Limb (tissue), 2 donors: ENCODE results near the gene SMAD2.
A peak's percentile ranks its signal among the peaks of the same experiment; 100 is the strongest.
"Not testable (repeated sequence)": the region's sequence is repeated elsewhere in the genome, so short reads cannot be mapped to it uniquely, and the experiment has no call there.

ENCODE experiments used
- DNase-seq, 2 donors: peaks; one replicate each; pipeline ENCODE4 v3.0.0-alpha.2; 2016; ENCODE audit errors: extremely low spot score in 2 of 2

Gene SMAD2

DNA sequence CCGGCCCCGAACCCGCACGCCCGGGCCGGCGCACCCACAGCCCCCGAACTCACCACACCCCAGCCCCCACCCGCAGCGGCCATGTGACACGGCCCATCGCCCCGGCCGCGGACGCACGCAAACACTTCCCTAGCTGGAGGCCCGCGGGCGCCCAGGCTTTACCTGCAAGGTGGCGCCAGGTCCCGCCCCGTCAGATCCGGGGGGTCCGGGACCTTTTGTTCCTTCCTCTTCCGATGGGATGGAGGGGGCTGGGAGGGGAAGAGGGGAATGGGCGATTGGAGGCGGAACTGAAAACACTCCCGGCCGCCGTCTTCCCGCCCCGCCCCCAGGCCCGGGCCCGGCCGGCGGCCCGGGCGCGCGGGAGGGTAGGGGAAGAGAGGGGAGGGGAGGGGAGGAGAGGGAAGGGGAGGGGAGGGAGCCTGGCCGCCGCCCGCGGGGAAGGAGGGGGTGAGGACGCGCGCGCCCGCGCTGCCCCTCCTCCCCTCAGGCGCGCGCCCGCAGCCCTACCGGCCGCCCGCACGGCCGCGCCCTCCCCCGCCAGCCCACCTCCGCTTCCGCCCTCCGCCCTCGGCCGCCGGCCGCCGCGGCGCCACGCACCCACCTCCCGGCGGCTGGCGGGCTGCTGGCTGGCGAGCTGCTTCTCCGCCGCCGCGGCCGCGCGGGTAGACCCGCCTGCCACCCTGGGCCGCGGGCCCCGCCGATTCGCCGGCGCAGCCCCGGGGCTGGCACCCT, at the start of gene SMAD2:
Gene SMAD2 (minus strand): TSS at position 461 of the 732 bp plus-strand sequence. CDS start 33,903 bp downstream, outside the sequence.
- DNase-seq = peak; percentile 79 to 88

- DNase-seq = no peak
Measured at GRCh38 chr18:47979611-47980200, 49.2 kb upstream of the SMAD2 start.

DNA sequence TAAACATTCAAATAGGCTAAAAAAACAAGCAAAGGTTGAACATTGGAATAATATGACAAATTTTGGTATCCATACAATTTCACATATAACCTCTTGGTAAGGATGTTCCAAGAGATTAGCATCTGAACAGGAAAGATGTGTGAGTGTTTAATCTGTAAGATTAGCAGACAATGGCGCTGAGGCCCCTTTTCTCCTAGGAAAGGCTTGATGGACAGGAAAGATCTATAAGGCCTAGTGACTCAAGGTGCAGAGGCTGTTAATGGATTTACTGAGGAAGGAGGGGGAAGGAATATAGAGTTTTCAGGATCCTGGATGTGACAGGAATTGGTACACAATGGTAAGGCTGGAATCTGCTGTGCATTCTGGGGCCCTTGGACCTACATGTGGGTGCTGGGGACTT, 48.1 kb upstream of the SMAD2 start:
- no peak for DNase-seq

- no peak for DNase-seq
Measured at GRCh38 chr18:47978141-47978540, 47.7 kb upstream of the SMAD2 start.

- no peak for DNase-seq
Measured at GRCh38 chr18:47975701-47976100, 45.2 kb upstream of the SMAD2 start.

DNA sequence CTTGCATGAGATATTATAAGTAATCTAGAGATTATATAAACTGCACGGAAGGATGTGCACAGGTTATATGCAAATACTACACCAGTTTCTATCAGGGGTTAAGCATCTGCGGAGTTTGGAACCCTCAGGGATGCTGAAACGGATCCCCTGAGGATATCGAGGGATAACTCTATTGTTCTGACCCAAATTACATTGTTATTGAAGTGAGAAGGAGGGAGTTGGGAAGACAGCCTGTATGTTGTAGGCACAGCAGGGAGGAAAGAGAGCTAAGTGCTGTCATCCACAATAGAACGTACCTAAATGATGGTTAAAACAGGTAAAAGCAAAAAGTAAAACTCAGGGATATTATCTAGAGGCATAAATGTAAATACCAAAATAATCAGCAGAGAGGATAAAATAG, 44.6 kb upstream of the SMAD2 start:
- no peak for DNase-seq

DNA sequence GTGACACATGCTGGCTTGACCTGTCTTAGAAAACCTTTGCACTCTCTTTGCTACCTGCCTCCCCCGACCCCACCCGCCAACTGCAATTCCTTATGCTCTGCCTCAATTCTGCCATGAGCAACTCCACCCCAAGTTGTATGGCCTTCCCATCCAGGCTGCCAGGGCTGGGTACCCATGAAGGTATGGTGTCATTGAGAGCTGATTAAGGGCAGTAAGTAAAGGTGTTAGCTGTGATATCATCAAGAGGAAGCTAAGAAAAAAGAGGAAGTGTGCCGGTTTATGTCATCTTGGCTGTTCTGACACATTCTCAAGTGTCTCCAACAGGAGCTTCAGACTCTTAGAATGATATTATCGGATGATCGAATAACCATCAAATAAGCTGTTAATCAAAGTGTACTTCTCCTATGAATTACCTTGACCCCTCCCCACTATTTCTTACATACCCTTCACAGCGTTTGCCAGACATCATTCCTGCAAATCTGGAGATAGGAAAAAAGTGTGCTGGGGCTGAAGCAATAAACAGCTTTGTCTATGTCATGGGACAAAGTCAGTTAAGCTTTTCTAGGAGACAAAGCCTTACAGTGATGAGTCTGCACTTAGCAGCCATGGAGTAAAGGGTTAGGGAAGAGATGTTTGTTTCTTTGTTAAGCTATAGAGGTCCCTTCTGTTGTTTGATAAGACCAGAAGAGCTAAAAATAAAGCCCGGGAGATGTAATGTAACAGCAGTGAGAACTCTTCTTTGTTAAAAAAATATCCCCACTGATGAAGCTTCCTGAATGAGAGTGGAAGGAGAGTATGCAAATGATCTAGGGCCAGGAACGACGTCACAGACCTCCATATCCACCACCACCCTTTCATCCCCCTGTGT, 40.4 kb upstream of the SMAD2 start:
- no peak for DNase-seq

DNA sequence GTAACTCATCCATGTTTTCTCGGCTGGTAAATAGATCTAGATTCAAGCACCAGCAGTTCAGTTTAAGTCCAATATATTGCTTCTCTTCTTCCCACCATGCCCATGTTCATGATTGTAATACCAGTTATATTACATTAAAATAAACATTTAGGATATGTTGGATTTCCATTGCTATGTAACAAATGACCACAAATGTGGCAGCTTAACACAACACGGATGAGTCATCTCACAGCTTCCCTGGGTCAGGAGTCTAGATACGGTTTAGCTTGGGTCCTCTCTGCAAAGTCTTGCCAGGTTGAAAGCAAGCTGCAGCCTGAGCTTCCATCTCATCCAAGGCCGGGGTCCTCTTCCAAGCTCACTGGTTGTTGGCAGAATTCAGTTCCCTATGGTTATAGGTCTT, 39.4 kb upstream of the SMAD2 start:
- no peak for DNase-seq

DNA sequence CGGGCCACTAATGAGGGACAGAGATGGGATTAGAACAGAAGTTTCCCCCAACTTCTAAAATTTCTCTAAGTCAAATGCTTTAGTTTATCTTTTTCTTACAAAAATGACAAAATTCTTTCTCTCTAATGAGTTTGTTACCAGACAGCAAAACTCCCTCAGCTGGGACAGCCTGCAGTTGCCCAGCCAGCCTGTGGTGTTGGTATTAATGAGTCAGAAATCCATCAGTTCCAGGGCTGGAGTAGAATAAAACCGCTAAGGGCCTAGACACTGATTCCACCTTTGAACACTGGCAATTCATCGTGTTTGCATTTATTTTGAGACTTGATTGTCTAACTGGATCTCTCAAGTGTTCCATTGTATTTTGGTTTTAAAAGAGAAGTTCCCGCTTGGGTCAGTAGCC, 38.3 kb upstream of the SMAD2 start:
- DNase-seq = no peak

GRCh38 chr18:47968006-47968676, 37.7 kb upstream of the SMAD2 start:
- DNase-seq = no peak

GRCh38 chr18:47964053-47964452, 33.6 kb upstream of the SMAD2 start:
- no peak for DNase-seq

GRCh38 chr18:47961003-47961402, 30.5 kb upstream of the SMAD2 start:
- DNase-seq = not testable (repeated sequence)

GRCh38 chr18:47953471-47953931, 23.0 kb upstream of the SMAD2 start:
- no peak for DNase-seq

DNA sequence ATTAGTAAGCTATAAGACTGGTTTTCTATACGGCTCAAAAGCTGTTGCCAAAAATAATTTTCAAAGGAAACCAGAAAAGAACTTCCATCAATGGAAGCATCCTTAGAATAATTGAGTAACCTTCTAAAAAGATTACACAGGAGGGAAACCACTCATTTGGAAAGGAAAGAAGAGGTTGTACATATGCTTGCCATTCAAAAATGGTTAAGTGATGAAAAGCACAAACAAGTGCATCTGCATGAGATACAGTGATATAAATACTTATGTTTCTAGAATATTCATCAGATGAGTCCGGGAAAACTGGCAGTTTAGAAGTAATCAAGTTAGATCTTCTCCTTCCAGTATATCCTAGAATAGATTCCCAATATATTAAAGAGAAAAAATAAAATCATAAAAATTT, 20.1 kb upstream of the SMAD2 start:
- no peak for DNase-seq

DNA sequence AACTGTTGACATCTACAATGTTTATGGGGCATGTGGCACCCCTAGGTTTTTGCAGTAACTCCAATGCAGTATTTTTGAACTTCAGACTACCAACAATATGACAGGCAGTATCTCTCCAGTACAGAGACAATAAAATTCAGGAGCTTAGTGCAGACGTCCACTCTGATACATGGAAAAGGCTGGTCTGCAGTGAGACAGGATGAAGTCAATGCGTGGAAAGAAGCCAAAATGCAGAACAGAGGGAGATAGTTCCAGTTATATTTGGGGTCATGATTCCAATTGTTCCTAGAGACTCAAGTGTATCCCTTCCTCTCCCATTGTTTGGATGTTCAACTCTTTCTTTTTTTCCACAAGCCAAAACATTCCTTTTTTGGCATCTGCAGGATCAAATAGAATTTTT, 18.7 kb upstream of the SMAD2 start:
- no peak for DNase-seq

- no peak for DNase-seq
Measured at GRCh38 chr18:47946889-47947288, 16.4 kb upstream of the SMAD2 start.

DNA sequence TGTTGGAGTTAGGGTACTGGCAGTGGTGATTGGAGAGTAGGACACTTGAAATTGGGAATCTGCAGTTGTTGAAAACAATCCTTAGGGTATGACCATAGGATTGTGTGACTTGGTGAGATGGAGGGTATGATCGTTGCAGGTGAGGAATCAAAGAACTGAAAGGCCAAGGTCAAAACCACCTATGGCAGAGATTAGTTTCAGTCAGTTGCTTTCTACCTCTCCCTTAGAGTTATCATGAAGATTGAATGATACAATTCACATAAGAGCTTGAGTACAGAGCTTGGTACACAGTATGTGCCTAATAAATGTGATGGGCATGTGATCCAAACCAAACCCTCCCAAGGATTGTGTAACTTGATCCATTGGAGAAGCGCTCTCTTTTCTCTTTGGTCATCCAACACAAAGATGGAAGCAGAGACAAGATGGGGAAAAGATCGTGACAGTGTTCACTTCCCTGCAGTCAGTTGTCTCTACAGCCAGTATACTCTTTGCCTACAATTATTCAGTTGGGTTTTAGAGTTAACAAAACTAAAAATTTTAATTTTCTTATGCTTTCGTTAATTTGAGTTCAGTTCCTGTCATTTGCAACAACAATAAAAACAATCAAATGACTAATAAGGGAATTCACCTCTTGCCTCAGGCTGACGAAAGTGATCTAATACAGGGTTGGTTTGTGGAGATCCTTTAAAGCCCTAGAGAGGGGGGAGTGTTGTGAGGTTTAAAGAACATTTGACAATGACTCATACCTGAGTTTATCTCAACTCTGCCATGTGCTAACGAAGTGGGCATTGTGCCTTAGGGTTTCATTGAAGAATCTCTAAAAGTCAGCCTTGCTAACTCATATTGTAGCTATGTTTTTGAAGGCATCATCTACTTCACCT, 14.8 kb upstream of the SMAD2 start:
- no peak for DNase-seq

GRCh38 chr18:47936952-47937351, 6.5 kb upstream of the SMAD2 start:
- DNase-seq = no peak

DNA sequence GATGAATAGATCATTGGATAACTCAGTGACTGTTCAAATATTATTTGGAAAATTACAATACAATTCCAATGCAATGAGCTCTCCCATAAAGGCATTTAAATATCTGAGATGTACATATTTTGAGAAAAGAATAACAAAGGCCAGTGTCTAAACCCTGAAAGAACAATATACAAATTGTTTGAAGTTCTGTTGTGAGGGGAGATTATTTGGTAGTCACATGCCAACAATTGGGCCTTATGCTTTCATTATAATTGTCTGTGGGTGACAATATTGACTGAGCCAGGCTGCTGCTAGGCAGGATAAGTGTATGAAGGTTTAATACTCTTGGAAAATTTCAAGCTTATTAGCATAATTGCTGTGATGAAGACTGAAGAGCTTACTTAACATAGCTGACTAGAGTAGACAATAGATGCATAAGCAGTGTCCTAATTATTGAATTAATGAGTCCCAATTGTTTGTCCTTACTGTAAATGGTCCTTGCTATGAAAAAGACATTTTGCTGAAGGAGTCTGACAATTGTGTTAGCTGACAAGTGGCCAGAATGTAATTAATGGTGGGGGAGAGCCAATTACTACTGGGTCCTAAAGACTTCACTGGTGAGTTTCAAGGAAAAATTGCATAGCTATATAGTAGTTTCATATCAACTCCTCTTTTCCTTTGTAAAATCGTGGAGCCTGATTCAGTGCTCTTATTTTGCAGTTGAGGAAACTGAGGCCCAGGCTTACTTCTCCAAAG, 5.0 kb upstream of the SMAD2 start:
- DNase-seq = no peak

GRCh38 chr18:47932603-47933002, 2.1 kb upstream of the SMAD2 start:
- no peak for DNase-seq
